HG02588 (cell line): ENCODE data around the gene ZSCAN21.
"Not testable (repeated sequence)": the region's sequence is repeated elsewhere in the genome, so short reads cannot be mapped to it uniquely, and the experiment has no call there.

ENCODE experiments used
- ATAC-seq: cut with Tn5 transposase; IDR thresholded peaks from one replicate; pipeline ENCODE4 v1.9.1; 2021; ENCODE audit warnings: mild to moderate bottlenecking, moderate library complexity; ENCODE audit not compliant: unreplicated experiment

The ZSCAN21 gene

DNA sequence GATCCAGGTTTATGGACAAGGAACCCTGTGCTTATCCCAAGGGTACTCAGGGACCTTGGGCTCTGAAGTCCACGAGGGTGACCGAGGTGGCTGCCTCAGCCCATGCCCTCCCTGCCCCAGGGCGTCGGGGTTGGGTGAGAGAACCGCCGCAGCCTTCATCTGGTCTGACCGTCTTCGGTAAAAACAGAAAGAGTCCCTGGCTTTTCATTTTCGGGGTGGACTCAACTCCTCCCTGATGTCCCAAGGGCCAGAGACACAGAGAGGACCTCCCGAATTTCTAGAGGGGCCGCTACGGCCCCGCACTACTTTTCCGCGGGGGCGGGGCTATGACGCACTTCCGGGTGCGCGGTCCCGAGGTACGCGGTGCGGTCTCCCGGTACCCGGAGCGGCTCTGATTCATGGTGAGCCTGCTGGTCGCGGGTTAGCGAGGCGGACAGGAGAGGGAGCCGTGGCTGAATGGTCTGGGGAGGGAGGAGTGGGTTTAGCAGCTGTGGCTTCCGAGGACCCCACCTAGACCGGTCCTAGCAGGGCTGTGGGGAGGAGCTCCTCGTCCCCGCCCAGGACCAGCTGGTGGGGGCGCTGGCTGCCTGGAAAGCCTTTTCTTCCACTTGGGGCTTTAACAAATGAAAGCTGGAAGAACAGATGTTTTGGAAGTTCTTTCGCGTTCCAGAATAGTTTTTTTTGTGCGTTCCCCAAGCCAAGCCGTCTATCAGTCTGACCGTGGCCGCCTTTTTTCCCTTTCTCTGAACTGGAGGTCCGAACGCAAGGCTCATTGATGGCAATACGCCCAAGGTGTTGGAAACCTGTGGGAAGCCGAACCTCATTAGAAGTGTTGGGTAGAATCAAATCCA lies at the start of gene ZSCAN21:
TSS of gene ZSCAN21 (plus strand) at position 334 of the 851 bp plus-strand sequence. CDS start 7,233 bp downstream, outside the sequence.
- peak; percentile 91 for ATAC-seq

DNA sequence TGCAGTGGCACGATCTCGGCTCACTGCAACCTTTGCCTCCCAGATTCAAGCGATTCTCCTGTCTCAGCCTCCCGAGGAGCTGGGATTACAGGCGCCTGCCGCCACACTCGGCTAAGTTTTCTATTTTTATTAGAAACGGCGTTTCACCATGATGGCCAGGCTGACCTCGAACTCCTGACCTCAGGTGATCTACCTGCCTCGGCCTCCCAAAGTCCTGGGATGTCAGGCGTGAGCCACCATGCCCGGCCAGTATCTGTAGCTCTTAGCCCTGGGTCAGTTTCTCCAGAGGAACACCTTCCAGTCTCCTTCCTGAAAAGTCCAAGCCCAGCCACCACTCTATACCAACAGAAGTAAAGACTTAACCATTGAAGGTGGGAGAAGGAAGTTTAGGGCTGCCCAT lies 49.3 kb upstream of the ZSCAN21 start:
- no peak for ATAC-seq

DNA sequence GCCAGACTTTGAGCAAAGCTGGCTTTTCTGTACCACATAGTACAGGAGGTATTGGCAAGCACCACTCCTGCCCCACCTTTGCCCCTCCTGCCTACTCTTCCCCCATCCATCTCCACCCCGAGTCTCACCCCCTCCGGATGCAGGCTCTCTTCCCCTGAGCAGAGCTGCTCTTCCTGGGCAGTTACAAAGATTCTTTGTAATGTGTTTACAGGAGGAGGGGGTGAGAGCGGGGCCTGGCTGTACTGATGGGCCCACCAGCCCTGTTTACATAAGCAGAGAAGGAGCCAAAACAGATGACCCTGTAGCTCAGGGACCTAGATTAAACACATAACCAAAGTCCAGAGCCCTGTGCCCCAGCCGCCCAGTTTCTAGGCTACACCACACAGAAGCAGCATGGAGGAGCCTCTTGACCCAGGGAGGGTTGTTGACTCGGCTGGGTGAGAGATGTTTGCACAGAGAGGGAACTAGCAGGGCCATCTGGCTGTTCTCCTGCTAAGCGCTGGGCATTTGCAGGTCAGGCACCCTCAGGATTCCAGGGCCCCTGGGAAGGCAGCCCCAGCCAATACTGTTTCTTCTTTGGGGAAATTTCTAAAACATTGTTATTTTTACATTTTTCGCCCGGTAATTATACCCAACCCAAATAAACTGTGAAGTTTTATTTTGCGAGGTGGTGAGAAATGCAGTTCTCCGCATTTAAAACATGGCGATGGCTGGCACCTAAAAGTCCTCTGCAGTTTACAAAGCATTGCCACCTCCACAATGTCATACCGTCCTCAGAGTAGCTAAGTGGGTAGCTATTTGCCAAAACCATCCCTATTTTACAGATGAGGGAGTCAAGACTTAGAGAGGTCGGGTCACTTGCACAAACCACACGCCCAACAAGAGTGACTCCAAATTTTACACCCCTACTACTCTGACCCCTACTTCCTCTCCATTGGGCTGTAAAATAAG lies 45.6 kb upstream of the ZSCAN21 start:
- ATAC-seq, result no peak

DNA sequence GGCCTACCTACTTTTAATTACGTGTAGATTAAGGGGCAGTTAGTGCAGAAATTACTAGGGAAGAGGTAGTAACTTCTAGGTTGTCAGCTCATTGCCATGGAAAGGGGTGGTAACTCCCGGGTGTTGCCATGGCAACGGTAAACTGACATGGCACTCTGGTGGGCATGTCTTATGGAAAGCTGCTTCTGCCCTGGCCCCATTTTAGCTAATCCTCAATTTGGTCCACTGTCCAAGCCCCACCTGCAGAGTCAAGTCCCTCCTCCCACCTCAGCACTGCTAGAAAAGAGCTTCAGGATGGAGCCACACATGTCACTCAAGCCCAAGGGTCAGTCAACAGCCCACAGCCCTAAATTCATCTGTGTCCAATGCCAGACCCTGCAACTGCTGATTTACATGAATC lies 41.7 kb upstream of the ZSCAN21 start:
- ATAC-seq, result no peak

DNA sequence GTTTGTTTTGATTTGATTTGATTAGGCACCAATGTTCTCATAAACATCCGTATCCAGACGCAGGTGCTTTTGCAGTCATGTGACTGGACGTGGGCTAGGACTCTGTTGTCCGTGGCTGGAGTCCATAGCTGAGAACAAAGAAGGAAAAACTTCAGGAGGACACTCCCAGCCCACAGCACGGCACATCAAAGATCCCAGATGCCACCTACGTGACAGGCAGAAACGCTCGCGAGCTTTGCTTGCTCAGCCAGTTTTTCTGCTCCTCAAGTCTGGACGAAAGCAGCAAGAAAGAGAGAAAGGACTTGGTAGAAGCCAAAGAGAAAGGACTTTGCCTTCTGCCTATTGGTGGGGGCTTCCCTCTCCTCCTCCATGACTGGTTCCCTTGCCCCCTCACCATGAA lies 41.0 kb upstream of the ZSCAN21 start:
- ATAC-seq, result no peak

DNA sequence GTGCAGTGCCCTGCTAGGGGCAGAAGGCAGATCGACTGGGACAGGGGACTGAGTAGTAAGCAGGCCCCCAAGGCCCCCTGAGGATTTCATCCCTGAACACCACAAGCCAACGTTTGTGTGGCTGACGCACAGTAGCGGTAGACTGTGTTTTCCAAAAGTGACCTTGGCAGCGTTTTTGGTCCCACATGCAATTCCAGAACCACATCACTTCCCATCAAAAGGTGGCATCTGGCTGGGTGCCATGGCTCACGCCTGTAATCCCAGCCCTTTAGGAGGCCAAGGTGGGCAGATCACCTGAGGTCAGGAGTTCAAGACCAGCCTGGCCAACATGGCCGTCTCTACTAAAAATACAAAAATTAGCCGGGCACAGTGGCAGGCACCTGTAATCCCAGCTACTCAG lies 39.6 kb upstream of the ZSCAN21 start:
- not testable (repeated sequence) for ATAC-seq

DNA sequence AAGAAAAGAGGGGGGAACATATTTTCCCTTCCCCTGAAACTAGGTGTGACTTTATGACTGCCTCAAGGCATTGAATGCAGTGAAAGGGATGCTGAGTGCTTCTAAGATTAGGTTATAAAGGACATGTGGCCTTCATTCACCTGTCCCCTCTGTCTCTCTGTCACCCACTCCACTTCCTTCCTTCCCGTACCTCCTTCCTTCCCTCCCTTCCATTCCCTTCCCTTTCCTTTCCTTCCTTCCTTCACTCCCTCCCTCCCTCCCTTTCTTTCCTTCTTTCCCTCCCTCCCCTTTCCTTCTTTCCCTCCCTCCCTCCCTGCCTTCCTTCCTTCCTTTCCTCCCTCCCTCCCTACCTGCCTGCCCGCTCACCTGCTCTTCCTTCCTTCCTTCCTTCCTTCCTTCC lies 38.7 kb upstream of the ZSCAN21 start:
- no peak for ATAC-seq

DNA sequence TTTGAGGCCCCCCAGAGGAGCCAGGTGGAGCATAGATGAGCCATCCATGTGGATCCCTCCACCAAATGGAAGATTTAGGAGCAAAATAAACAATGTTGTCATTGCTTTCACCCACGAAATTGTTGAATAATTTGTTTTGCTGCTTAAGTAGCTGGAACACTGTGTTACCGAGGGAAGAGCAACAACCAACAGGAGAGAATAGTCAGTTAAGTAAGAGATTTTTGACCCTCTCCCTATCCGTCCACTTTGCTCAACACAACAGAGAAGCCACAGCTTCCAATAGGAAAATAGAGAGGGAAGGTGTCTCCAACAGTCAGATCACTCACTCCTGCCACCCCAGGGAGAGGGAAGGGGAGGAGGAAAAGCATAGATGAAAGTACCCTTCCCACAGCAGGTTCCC lies 38.1 kb upstream of the ZSCAN21 start:
- no peak for ATAC-seq

DNA sequence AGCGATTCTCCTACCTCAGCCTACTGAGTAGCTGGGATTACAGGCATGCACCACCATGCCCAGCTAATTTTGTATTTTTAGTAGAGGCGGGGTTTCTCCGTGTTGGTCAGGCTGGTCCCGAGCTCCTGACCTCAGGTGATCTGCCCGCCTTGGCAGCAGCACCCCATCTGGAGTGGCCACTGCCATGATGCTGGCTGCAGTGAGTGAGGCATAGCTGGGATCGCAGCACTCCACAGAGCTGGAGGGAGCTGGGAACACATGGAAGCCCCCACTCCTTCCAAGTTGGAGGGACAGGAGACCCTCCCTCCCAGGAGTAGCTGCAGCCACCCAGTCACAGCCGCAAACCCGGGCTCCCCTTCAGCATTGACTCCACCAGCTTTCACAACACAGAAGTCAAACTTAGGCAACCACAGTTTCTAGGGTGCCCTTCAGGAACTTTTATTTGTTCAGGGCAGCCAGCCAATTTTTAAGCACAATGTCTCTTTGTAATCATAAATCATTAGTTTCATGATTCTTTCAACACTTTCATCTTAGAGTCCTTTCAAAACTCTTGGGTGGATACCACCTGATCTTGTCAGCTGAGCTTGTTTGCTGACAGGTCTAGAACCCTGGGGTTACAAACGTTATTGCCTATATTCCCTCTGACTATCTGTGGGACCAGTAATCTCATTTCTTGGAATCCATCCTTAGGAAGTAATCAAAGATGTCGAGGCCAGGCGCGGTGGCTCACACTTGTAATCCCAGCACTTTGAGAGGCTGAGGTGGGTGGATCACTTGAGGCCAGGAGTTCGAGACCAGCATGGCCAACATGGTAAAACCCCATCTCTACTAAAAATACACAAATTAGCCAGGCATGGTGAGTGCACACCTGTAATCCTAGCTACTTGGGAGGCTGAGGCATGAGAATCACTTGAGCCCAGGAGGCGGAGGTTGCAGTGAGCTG lies 36.9 kb upstream of the ZSCAN21 start:
- not testable (repeated sequence) for ATAC-seq

DNA sequence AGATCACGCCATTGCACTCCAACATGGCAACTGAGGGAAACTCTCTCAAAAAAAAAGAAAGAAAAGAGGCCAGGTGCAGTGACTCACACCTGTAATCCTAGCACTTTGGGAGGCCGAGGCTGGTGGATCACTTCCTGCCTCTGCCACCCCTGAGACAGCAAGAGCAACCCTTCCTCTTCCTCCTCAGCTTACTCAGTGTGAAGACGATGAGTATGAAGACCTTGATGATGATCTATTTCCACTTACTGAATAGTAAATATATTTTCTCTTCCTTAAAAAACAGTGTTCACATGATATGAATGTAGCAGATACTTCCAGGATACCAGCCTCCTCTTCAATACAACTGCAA lies 36.3 kb upstream of the ZSCAN21 start:
- no peak for ATAC-seq

DNA sequence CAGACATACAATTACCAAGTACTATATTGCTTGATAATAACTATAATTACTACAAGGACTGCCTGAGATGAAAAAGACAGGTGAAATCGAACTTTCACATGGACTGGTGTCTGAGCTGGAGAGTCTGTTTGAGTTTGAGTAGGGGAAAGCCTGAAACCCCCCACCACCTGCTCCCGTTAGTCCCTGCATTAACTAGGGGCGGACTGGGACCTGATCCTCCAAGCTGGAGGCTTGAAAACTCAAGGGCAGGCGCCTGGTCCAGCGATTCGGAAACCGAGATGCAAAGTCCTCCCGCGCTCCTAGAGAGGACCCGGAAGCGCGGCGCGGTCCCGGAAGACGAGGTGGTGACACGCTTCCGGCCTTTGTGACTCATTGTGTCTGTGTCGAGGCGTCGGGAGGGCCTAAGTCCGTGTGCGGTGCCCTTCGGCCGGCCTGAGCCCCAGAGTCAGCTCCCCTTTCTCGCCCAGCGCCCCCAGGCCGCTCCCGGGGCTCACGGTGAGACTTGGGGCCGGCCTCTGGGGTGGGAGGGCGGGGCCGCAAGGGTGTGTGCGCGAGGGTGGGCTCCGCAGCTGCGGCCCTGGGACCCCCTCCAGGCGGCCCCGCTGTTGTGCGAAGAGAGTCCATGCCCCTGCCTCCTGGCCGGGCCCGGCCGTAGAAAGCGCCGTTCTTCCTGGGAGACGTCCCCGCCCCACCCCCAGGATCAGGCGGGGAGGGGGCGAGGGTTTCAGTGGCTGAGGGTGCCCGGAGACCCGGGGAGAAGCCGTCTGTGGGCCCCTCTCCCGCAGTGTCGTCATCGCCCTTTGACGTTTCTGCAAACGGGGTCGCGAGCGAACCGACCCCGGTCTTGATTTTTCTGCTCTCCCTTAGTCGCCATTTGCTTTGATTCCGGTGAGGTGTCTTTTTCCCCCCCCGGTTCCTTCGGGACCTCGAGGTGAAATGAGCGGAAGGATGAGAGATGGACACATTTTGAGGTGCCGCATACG lies 34.1 kb upstream of the ZSCAN21 start, which contains the start of gene ZKSCAN1:
TSS of gene ZKSCAN1 (plus strand) at position 365 of the 983 bp plus-strand sequence. CDS start 7,911 bp downstream, outside the sequence.
- peak; percentile 94 for ATAC-seq

DNA sequence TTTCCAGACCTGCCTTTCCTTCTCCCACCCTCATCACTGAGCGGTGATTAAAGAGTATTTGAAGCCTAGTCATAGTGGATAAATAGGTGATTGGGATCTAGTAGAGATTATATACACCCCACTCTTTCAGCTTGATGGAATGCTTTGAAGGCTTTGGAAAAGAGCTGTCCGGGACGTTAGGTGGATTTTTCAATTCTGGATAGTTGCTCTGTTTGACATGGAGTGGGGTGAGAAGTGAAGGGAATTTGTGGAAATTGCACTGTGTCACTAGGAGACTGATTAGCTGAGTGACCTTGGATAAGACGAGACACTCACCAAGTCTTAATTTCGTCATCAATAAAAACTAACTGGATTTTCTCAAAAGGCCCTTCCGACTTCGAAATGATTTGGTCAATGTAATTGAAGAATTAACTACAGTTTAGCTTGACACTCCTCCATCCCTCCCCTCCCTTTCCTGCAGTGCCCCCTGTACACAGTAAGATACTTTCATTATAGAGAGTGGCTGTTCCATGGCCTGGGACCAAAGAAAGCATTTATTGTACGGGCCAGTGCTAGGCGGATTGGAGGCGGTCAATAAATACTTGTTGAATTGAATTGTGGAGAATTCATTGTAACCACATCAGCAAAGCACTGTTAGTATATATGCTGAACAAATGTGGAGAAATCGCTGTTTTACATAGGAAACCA lies 33.2 kb upstream of the ZSCAN21 start:
- no peak for ATAC-seq

DNA sequence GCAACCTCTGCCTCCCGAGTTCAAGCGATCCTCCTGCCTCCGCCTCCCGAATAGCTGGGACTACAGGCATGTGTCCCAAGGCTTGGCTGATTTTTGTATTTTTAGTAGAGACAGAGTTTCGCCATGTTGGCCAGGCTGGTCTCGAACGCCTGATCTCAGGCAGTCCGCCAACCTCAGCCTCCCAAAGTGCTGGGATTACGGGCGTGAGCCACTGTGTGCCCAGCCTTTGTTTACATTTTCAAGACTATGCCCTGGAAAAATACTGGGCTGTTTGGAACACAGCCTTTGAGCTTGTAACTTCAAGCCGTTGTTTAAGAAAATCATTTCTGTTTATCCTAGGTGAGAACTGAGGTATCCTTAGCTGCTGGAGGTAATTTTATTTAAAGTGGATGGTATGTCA lies 32.3 kb upstream of the ZSCAN21 start:
- ATAC-seq, result no peak

DNA sequence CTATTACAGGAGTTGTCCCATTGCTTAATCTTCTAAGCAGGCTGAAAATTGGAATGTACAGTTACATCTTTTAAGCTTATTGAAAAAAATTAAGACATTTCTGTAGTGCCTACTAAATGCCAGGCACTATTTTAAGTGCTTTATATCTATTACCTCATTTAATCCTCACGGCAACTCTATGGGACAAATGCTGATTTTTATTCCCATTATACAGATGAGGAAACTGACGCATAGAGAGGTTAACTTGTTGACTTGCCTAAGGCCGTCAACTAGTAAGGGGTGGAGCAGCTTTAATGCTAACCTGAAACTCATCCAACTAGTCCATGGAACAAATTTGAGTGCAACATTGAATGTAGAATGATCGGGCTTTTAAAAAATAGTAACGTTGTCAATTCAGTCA lies 31.7 kb upstream of the ZSCAN21 start:
- ATAC-seq, result no peak

DNA sequence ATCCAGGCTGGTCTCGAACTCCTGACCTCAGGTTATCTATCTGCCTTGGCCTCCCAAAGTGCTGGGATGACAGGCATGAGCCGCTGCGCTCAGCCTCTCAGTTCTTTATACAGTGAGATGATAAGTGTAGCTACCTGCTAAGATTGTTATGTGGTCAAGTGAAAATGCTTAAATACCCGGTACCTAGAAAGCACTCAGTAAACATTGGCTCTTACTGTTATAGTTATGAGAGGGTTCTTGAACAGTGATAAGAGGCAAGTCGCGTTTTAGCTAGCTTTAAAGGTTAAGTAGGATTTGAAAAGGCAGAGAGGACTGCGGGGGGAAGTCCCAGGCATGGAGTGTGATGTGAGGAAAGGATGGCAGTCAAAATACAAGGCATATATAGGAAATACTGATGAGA lies 29.7 kb upstream of the ZSCAN21 start:
- ATAC-seq, result no peak

DNA sequence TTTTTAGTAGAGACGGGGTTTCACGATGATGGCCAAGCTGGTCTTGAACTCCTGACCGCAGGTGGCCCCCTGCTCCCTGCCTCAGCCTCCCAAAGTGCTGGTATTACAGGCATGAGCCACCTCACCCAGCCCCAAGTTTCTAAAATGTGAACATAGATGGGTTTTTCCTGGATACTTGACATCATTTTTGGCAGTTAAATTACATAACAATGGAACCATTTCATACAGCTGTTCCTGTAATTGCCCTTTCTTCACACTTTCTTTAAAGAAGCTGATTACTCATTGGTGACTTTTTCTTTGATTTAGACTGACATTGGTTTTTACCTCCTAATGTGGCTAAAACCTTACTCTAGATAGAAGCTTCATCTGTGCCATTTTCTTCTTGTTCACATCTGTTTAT lies 28.3 kb upstream of the ZSCAN21 start:
- ATAC-seq, result no peak

DNA sequence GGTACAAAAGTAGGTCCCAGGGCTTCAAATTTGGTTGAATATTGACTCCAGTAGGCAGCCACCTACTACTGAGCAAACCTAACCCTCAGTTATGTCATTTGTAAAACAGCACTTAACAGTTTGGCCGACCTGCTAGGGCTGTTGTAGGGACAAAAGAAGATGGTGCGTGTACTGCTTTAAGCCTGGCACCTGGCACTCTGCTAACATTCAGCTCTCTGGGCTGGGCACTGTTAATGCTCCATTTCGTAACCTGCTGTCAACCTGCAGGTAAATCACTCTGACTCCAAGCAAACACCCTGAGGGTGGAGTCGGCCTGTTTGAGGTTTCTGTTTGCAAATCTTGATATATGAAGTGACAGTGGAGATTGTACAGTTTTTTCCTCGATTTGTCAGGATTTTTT lies 27.0 kb upstream of the ZSCAN21 start:
- ATAC-seq, result no peak

DNA sequence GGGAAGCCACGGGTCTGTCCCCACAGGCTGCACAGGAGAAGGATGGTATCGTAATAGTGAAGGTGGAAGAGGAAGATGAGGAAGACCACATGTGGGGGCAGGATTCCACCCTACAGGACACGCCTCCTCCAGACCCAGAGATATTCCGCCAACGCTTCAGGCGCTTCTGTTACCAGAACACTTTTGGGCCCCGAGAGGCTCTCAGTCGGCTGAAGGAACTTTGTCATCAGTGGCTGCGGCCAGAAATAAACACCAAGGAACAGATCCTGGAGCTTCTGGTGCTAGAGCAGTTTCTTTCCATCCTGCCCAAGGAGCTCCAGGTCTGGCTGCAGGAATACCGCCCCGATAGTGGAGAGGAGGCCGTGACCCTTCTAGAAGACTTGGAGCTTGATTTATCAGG lies 26.0 kb upstream of the ZSCAN21 start:
- no peak for ATAC-seq
